SK-N-SH (cell line): ENCODE results near the gene CHD6. TPM values are rescaled to one million over a fixed set of nuclear protein-coding genes. Genes with fewer than 3 reads are reported as not detected.

Experiments
- CTCF ChIA-PET: fragments of 300-600, 350-600 bp; formaldehyde crosslinking; extraction: SDS; loops from one replicate; lab custom pipeline; 2021; lab: Yijun Ruan, JAX
- POLR2A ChIA-PET: fragments of 350-600 bp; sonication (Branson Sonifier 250); formaldehyde crosslinking; extraction: SDS; loops from one replicate; lab custom pipeline; 2020; ENCODE audit warnings: antibody characterized with exemption, inconsistent platforms; lab: Yijun Ruan, JAX
- DNase-seq: peaks from one replicate; pipeline ENCODE4 v3.0.0; 2012
- H2AFZ ChIP-seq: fragments of 200-600 bp; sonication (generic); 2 replicates; pipeline ENCODE4 v1.8.1; 2016; ENCODE audit warnings: antibody characterized with exemption, mild to moderate bottlenecking, low read depth
- H3F3A ChIP-seq: fragments of 200-600 bp; sonication (generic); replicated peaks from 2 replicates; pipeline ENCODE3; 2016; ENCODE audit warnings: antibody characterized with exemption, mild to moderate bottlenecking; ENCODE audit not compliant: insufficient read depth
- H3K27ac ChIP-seq, 2 experiments: fragments of 200-500 bp in 1 of 2; fragments of 200-600 bp in 1 of 2; sonication (Bioruptor generic) in 1 of 2; sonication (generic), shearing (Covaris generic) in 1 of 2; 2 replicates each; pipeline versions ENCODE4 v1.5.1 to v1.6.1; 2014 to 2016; ENCODE audit warnings: low read depth in 2 of 2, inconsistent platforms in 1 of 2, low read length in 1 of 2, mild to moderate bottlenecking in 1 of 2, mixed read lengths in 1 of 2
- H3K27me3 ChIP-seq: fragments of 200-600 bp; sonication (generic), shearing (Covaris generic); 2 replicates; pipeline ENCODE4 v1.6.1; 2016; ENCODE audit warnings: mixed run types; ENCODE audit not compliant: insufficient read depth
- H3K36me3 ChIP-seq, 2 experiments: fragments of 200-500 bp in 1 of 2; fragments of 200-600 bp in 1 of 2; sonication (Bioruptor generic) in 1 of 2; sonication (generic) in 1 of 2; replicated peaks in 1 of 2; 2 replicates each; pipeline versions ENCODE3 to v1.5.1; 2014 to 2016; ENCODE audit warnings: low read length in 1 of 2, mild to moderate bottlenecking in 1 of 2; ENCODE audit not compliant: insufficient read depth in 2 of 2, control insufficient read depth in 1 of 2
- H3K4me1 ChIP-seq, 2 experiments: fragments of 200-500 bp in 1 of 2; fragments of 200-600 bp in 1 of 2; sonication (Bioruptor generic) in 1 of 2; sonication (generic), shearing (Covaris generic) in 1 of 2; 2 replicates each; pipeline versions ENCODE4 v1.5.1 to v1.6.1; 2014 to 2016; ENCODE audit warnings: low read depth in 1 of 2, low read length in 1 of 2, mixed run types in 1 of 2; ENCODE audit not compliant: insufficient read depth in 2 of 2, control insufficient read depth in 1 of 2
- H3K4me2 ChIP-seq: fragments of 200-600 bp; sonication (generic), shearing (Covaris generic); 2 replicates; pipeline ENCODE4 v1.6.1; 2017; ENCODE audit warnings: mixed run types
- H3K4me3 ChIP-seq, 2 experiments: fragments of 200-500 bp in 1 of 2; fragments of 200-600 bp in 1 of 2; sonication (Bioruptor generic) in 1 of 2; sonication (generic), shearing (Covaris generic) in 1 of 2; 2 replicates each; pipeline versions ENCODE4 v1.5.1 to v1.8.1; 2014 to 2016; ENCODE audit warnings: low read depth in 2 of 2, inconsistent platforms in 1 of 2, low read length in 1 of 2, mild to moderate bottlenecking in 1 of 2, mixed read lengths in 1 of 2, moderate library complexity in 1 of 2
- H3K79me2 ChIP-seq: fragments of 200-600 bp; sonication (generic); 2 replicates; pipeline ENCODE4 v1.8.1; 2017; ENCODE audit warnings: mild to moderate bottlenecking; ENCODE audit not compliant: insufficient read depth
- H3K9ac ChIP-seq: fragments of 200-600 bp; sonication (generic); 2 replicates; pipeline ENCODE4 v1.6.1; 2017; ENCODE audit warnings: mixed run types
- H3K9me2 ChIP-seq: fragments of 200-600 bp; sonication (generic); 2 replicates; pipeline ENCODE4 v1.6.1; 2017; ENCODE audit warnings: mixed run types
- H3K9me3 ChIP-seq: fragments of 200-600 bp; sonication (generic); 2 replicates; pipeline ENCODE4 v1.6.1; 2017; ENCODE audit warnings: mixed run types, mild to moderate bottlenecking, moderate library complexity
- H4K20me1 ChIP-seq: fragments of 200-600 bp; sonication (generic); 2 replicates; pipeline ENCODE4 v1.6.1; 2017; ENCODE audit warnings: mild to moderate bottlenecking, mixed run types; ENCODE audit not compliant: insufficient read depth
- CHD2 ChIP-seq: fragments of 150-350 bp; IDR thresholded peaks from 2 replicates; pipeline ENCODE4 v1.6.1; 2018; ENCODE audit warnings: low read length; ENCODE audit not compliant: partially characterized antibody
- EZH2phosphoT487 ChIP-seq: fragments of 200-600 bp; sonication (generic); IDR thresholded peaks from 2 replicates; pipeline ENCODE4 v1.6.1; 2017; ENCODE audit warnings: low read depth, mixed run types, mild to moderate bottlenecking, antibody characterized with exemption, moderate library complexity, borderline replicate concordance
- FOXM1 ChIP-seq: IDR thresholded peaks from 2 replicates; pipeline ENCODE4 v1.4.0; 2012; ENCODE audit warnings: low read depth, mild to moderate bottlenecking
- GABPA ChIP-seq: IDR thresholded peaks from 2 replicates; pipeline ENCODE4 v1.4.0; 2012; ENCODE audit warnings: low read depth, mild to moderate bottlenecking
- JUND ChIP-seq: IDR thresholded peaks from 2 replicates; pipeline ENCODE4 v1.4.0; 2012
- MEF2A ChIP-seq: IDR thresholded peaks from 2 replicates; pipeline ENCODE4 v1.4.0; 2012; ENCODE audit warnings: low read depth, borderline replicate concordance
- MXI1 ChIP-seq: IDR thresholded peaks from 2 replicates; pipeline ENCODE4 v1.6.1; 2012; ENCODE audit warnings: mild to moderate bottlenecking, low read depth, low read length, improper control_type of control experiment
- NFIC ChIP-seq: IDR thresholded peaks from 2 replicates; pipeline ENCODE4 v1.4.0; 2012; ENCODE audit warnings: borderline replicate concordance
- NRF1 ChIP-seq: IDR thresholded peaks from 2 replicates; pipeline ENCODE4 v1.6.1; 2012; ENCODE audit warnings: low read depth, mild to moderate bottlenecking, low read length
- REST ChIP-seq: IDR thresholded peaks from 2 replicates; pipeline ENCODE4 v1.6.1; 2012; ENCODE audit warnings: mild to moderate bottlenecking, low read depth, low read length, moderate library complexity
- RFX5 ChIP-seq: IDR thresholded peaks from 2 replicates; pipeline ENCODE4 v1.6.1; 2012; ENCODE audit warnings: mild to moderate bottlenecking, improper control_type of control experiment, low read length
- RXRA ChIP-seq: IDR thresholded peaks from 2 replicates; pipeline ENCODE4 v1.4.0; 2012; ENCODE audit warnings: low read depth, mild to moderate bottlenecking, borderline replicate concordance
- SIN3A ChIP-seq: IDR thresholded peaks from 2 replicates; pipeline ENCODE4 v1.6.1; 2012; ENCODE audit warnings: low read depth, mild to moderate bottlenecking, low read length, moderate library complexity, borderline replicate concordance
- TAF1 ChIP-seq: IDR thresholded peaks from 2 replicates; pipeline ENCODE4 v1.6.1; 2012; ENCODE audit warnings: low read depth, mild to moderate bottlenecking, low read length, moderate library complexity, borderline replicate concordance
- TCF12 ChIP-seq: IDR thresholded peaks from 2 replicates; pipeline ENCODE4 v1.4.0; 2012
- WGBS: methylation state at CpG from one replicate; pipeline ENCODE4 v1.1.6; 2017; ENCODE audit warnings: low lambda C conversion rate; 5-methylcytosine and 5-hydroxymethylcytosine counted together
- polyA plus RNA-seq, 3 experiments: library from polyadenylated mRNA; depleted of rRNA; stranded (reverse); fragments of >200 nt; gene quantifications; 2 replicates each; pipeline ENCODE4 v1.2.3, GENCODE V29; 2012
- TF ChIP-seq, protein P1 (sequence below): fragments of 150-350 bp; IDR thresholded peaks from 2 replicates; pipeline ENCODE4 v1.6.1; 2017; ENCODE audit warnings: antibody characterized with exemption, low read length, low read depth, borderline replicate concordance
- TF ChIP-seq, protein P2 (sequence below): IDR thresholded peaks from 2 replicates; pipeline ENCODE4 v1.4.0; 2012; ENCODE audit warnings: low read depth, borderline replicate concordance

Gene CHD6
- polyA plus RNA-seq, 1 of the 3 experiments (the other 2 are of a cell fraction) = 7.1 TPM

- CTCF ChIA-PET = interaction anchor here (1.5 kb wide), 1 partner anchor 12 kb away, joined by 5 read pairs; no protein-coding TSS in a partner anchor
Observed at GRCh38 chr20:41571006-41571405, 47.2 kb downstream of the CHD6 start.

GRCh38 chr20:41570557-41570956 lies 47.6 kb downstream of the CHD6 start:
- no peak overlapping the region for H3K9ac ChIP-seq
- DNase-seq = no peak
- H3F3A ChIP-seq = no peaks in the 10 kb centered on the region
- no peaks in the 10 kb centered on the region for H3K9me2 ChIP-seq
- H2AFZ ChIP-seq = no peak overlapping the region
- H3K36me3 ChIP-seq = peaks cover 0 to 2% of the 10 kb centered on the region in 2 experiments
- H3K27ac ChIP-seq = no peak overlapping the region
- H4K20me1 ChIP-seq = peaks cover 69% of the 10 kb centered on the region
- no peaks in the 10 kb centered on the region for H3K27me3 ChIP-seq
- peaks cover 0 to 8% of the 10 kb centered on the region in 2 experiments; a peak in 3 of 4 replicates for H3K4me1 ChIP-seq
- H3K4me2 ChIP-seq = no peak overlapping the region
- H3K9me3 ChIP-seq = no peaks in the 10 kb centered on the region
- H3K4me3 ChIP-seq = no peak overlapping the region
- ChIA-PET CTCF (interaction anchor here (1.5 kb wide), 1 partner anchor 12 kb away, joined by 5 read pairs; no protein-coding TSS in a partner anchor), POLR2A (no interaction called here)
- H3K79me2 ChIP-seq = peaks cover 91% of the 10 kb centered on the region
- TF ChIP-seq NFIC (no peak), FOXM1 (no peak), REST (no peak), SIN3A (no peak)
- TF ChIP-seq, protein P1, sequence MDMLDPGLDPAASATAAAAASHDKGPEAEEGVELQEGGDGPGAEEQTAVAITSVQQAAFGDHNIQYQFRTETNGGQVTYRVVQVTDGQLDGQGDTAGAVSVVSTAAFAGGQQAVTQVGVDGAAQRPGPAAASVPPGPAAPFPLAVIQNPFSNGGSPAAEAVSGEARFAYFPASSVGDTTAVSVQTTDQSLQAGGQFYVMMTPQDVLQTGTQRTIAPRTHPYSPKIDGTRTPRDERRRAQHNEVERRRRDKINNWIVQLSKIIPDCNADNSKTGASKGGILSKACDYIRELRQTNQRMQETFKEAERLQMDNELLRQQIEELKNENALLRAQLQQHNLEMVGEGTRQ = no peak
- TF ChIP-seq, protein P2, sequence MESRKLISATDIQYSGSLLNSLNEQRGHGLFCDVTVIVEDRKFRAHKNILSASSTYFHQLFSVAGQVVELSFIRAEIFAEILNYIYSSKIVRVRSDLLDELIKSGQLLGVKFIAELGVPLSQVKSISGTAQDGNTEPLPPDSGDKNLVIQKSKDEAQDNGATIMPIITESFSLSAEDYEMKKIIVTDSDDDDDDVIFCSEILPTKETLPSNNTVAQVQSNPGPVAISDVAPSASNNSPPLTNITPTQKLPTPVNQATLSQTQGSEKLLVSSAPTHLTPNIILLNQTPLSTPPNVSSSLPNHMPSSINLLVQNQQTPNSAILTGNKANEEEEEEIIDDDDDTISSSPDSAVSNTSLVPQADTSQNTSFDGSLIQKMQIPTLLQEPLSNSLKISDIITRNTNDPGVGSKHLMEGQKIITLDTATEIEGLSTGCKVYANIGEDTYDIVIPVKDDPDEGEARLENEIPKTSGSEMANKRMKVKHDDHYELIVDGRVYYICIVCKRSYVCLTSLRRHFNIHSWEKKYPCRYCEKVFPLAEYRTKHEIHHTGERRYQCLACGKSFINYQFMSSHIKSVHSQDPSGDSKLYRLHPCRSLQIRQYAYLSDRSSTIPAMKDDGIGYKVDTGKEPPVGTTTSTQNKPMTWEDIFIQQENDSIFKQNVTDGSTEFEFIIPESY = no peak

More at GRCh38 chr20:41571006-41571405, 47.2 kb downstream of the CHD6 start:
- H3K9me3 ChIP-seq = no peaks in the 10 kb centered on the region
- no peak overlapping the region for H3K4me3 ChIP-seq
- H3K4me1 ChIP-seq = peaks cover 0 to 8% of the 10 kb centered on the region in 2 experiments; a peak in 3 of 4 replicates
- TF ChIP-seq TAF1 (no peak), REST (no peak), SIN3A (no peak), EZH2phosphoT487 (no peak), RXRA (no peak), TCF12 (no peak), JUND (no peak), MEF2A (no peak), MXI1 (no peak), RFX5 (no peak), NRF1 (no peak), CHD2 (no peak), GABPA (no peak)
- no peak overlapping the region for H3K9ac ChIP-seq
- H3K9me2 ChIP-seq = no peaks in the 10 kb centered on the region
- POLR2A ChIA-PET = no interaction called here
- no peaks in the 10 kb centered on the region for H3F3A ChIP-seq
- no peak overlapping the region for H3K27ac ChIP-seq
- peaks cover 72% of the 10 kb centered on the region for H4K20me1 ChIP-seq
- H2AFZ ChIP-seq = no peak overlapping the region
- no peaks in the 10 kb centered on the region for H3K27me3 ChIP-seq
- H3K36me3 ChIP-seq = peaks cover 0 to 2% of the 10 kb centered on the region in 2 experiments
- WGBS = 96% methylated on average over 2 of the region's 2 CpGs
- no peak for DNase-seq
- no peak overlapping the region for H3K4me2 ChIP-seq
- peaks cover 91% of the 10 kb centered on the region for H3K79me2 ChIP-seq
